Measurements from ENCODE around the gene ABR.

GRCh38 chr17:965311-965989 lies 214.3 kb downstream of the ABR start:
- TF ChIP-seq CTCF (IDR thresholded peaks at IDR 0.05), result no peak
- no peak for TF ChIP-seq EZH2phosphoT487 (IDR thresholded peaks at IDR 0.05)
- no peak for TF ChIP-seq EZH2 (IDR thresholded peaks at IDR 0.05)
